ENCODE measurements around the gene LYZL1. TPM values are rescaled to one million over a fixed set of nuclear protein-coding genes. Genes with fewer than 3 reads are reported as not detected.

Gene LYZL1
- total RNA-seq, 1 experiment from 2014 or later, result not detected

GRCh38 chr10:29353887-29354561, 65.2 kb downstream of the LYZL1 start:
- no peaks in the 10 kb centered on the region for H3K9me3 ChIP-seq (ENCODE audit: insufficient read depth, low read depth)
- H3K27me3 ChIP-seq (ENCODE audit: insufficient read depth, low read depth), result no peaks in the 10 kb centered on the region
- H4K20me1 ChIP-seq (ENCODE audit: insufficient read depth), result no peaks in the 10 kb centered on the region
- no peak overlapping the region for H3K4me3 ChIP-seq
- H3K4me1 ChIP-seq (replicated peaks; ENCODE audit: insufficient read depth), result peaks cover 24% of the 10 kb centered on the region
- DNase-seq, result no peak
- ChIA-PET POLR2A (ENCODE audit: unreplicated experiment) (interaction anchor here (0.6 kb wide), 1 partner anchor 37 kb away, joined by 3 read pairs; no protein-coding TSS in a partner anchor), CTCF (no interaction called here)
- no peak for TF ChIP-seq EZH2 (IDR thresholded peaks at IDR 0.05; ENCODE audit: low read depth)
- TF ChIP-seq, protein P1, sequence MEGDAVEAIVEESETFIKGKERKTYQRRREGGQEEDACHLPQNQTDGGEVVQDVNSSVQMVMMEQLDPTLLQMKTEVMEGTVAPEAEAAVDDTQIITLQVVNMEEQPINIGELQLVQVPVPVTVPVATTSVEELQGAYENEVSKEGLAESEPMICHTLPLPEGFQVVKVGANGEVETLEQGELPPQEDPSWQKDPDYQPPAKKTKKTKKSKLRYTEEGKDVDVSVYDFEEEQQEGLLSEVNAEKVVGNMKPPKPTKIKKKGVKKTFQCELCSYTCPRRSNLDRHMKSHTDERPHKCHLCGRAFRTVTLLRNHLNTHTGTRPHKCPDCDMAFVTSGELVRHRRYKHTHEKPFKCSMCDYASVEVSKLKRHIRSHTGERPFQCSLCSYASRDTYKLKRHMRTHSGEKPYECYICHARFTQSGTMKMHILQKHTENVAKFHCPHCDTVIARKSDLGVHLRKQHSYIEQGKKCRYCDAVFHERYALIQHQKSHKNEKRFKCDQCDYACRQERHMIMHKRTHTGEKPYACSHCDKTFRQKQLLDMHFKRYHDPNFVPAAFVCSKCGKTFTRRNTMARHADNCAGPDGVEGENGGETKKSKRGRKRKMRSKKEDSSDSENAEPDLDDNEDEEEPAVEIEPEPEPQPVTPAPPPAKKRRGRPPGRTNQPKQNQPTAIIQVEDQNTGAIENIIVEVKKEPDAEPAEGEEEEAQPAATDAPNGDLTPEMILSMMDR (conservative IDR thresholded peaks at IDR 0.05), result no peak
- no peak overlapping the region for H2AFZ ChIP-seq
- H3F3A ChIP-seq (ENCODE audit: insufficient read depth, low read depth), result peaks cover 9% of the 10 kb centered on the region; the same call in 1 of the 2 replicates
- no TSS peak for BruUV-seq (replicated peaks)
- no peaks in the 10 kb centered on the region for H3K9me2 ChIP-seq (ENCODE audit: insufficient read depth)
- H3K27ac ChIP-seq, result no peak overlapping the region
- no peaks in the 10 kb centered on the region for H3K79me2 ChIP-seq (ENCODE audit: low read depth)
- H3K36me3 ChIP-seq (ENCODE audit: low read depth), result no peaks in the 10 kb centered on the region
- no peak overlapping the region for H3K4me2 ChIP-seq
- intact Hi-C loops (cut with micrococcal nuclease; ENCODE audit: unreplicated experiment), result no loop called here

GRCh38 chr10:29355411-29355991, 66.6 kb downstream of the LYZL1 start:
- Histone ChIP-seq H3K4me3 (no peak overlapping the region), H3F3A (ENCODE audit: insufficient read depth, low read depth) (peaks cover 9% of the 10 kb centered on the region; the same call in 1 of the 2 replicates), H3K36me3 (ENCODE audit: low read depth) (no peaks in the 10 kb centered on the region), H3K9me2 (ENCODE audit: insufficient read depth) (no peaks in the 10 kb centered on the region), H3K4me2 (no peak overlapping the region), H3K9me3 (ENCODE audit: insufficient read depth, low read depth) (no peaks in the 10 kb centered on the region), H3K4me1 (replicated peaks; ENCODE audit: insufficient read depth) (peaks cover 24% of the 10 kb centered on the region), H3K27me3 (ENCODE audit: insufficient read depth, low read depth) (no peaks in the 10 kb centered on the region), H4K20me1 (ENCODE audit: insufficient read depth) (no peaks in the 10 kb centered on the region), H3K27ac (no peak overlapping the region), H2AFZ (no peak overlapping the region), H3K79me2 (ENCODE audit: low read depth) (no peaks in the 10 kb centered on the region)
- intact Hi-C loops (cut with micrococcal nuclease; ENCODE audit: unreplicated experiment), result no loop called here
- no peak for DNase-seq
- TF ChIP-seq, protein P1 (conservative IDR thresholded peaks at IDR 0.05), result no peak
- TF ChIP-seq EZH2 (IDR thresholded peaks at IDR 0.05; ENCODE audit: low read depth), result no peak
- CTCF ChIA-PET, result interaction anchor here (0.5 kb wide), 1 partner anchor 225 kb away, joined by 3 read pairs; no protein-coding TSS in a partner anchor
- BruUV-seq (replicated peaks), result no TSS peak
- POLR2A ChIA-PET (ENCODE audit: unreplicated experiment), result no interaction called here

DNA sequence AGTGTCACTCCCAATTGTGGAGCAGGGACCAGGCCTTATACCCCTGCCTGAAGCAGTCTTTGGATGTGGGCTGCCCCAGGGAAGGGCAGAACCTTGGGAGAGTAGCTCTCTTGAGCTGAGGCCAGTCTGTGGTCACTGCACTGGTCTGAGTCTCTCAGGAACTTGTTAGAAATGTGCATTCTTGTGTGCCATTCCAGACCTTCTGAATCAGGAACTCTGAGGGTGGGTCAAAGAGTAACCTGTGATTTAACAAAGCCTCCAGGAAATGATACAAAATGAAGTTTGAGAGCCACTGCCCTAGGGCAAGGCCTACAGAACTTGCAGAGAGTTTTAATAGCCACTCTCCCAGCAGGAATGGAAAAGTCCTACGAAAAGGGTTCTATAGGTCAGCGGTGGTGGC, 68.1 kb downstream of the LYZL1 start:
- H2AFZ ChIP-seq, result no peak overlapping the region
- intact Hi-C loops (cut with micrococcal nuclease; ENCODE audit: unreplicated experiment), result no loop called here
- peak overlapping the region; percentile 61 for H3K27ac ChIP-seq
- no peak overlapping the region for H3K4me3 ChIP-seq
- H3K9me2 ChIP-seq (ENCODE audit: insufficient read depth), result no peaks in the 10 kb centered on the region
- peaks cover 9% of the 10 kb centered on the region; the same call in 1 of the 2 replicates for H3F3A ChIP-seq (ENCODE audit: insufficient read depth, low read depth)
- H3K4me1 ChIP-seq (replicated peaks; ENCODE audit: insufficient read depth), result peaks cover 24% of the 10 kb centered on the region
- no peaks in the 10 kb centered on the region for H3K36me3 ChIP-seq (ENCODE audit: low read depth)
- no peak for TF ChIP-seq EZH2 (IDR thresholded peaks at IDR 0.05; ENCODE audit: low read depth)
- TF ChIP-seq, protein P1 (conservative IDR thresholded peaks at IDR 0.05), result no peak
- no peaks in the 10 kb centered on the region for H4K20me1 ChIP-seq (ENCODE audit: insufficient read depth)
- CTCF ChIA-PET, result interaction anchor here (0.5 to 0.6 kb wide), 2 partner anchors 788 to 1004 kb away, joined by 3 to 4 read pairs; no protein-coding TSS in a partner anchor
- H3K4me2 ChIP-seq, result peak overlapping the region; percentile 19; the same call in 1 of the 2 replicates
- BruUV-seq (replicated peaks), result no TSS peak
- H3K27me3 ChIP-seq (ENCODE audit: insufficient read depth, low read depth), result no peaks in the 10 kb centered on the region
- no peaks in the 10 kb centered on the region for H3K9me3 ChIP-seq (ENCODE audit: insufficient read depth, low read depth)
- DNase-seq, result peak; percentile 51 to 84
- no peaks in the 10 kb centered on the region for H3K79me2 ChIP-seq (ENCODE audit: low read depth)
- POLR2A ChIA-PET (ENCODE audit: unreplicated experiment), result interaction anchor here (0.6 kb wide), 1 partner anchor 251 kb away, joined by 3 read pairs; no protein-coding TSS in a partner anchor
